HAP-1 (cell line): Measurements from ENCODE around the gene LSM2.
"Not testable (repeated sequence)": the region's sequence is repeated elsewhere in the genome, so short reads cannot be mapped to it uniquely, and the experiment has no call there.

ENCODE experiments used
- DNase-seq, 2 experiments: peaks; one replicate each; pipeline ENCODE4 v3.0.0-alpha.2; 2016 to 2020; ENCODE audit warnings: low spot score in 2 of 2
- H3K27me3 ChIP-seq: fragments of 250-450 bp; sonication (Bioruptor Pico); 2 replicates; pipeline ENCODE4 v1.5.1; 2020; ENCODE audit warnings: low read depth, mild to moderate bottlenecking, moderate library complexity
- H3K36me3 ChIP-seq: fragments of 250-450 bp; sonication (Bioruptor Pico); replicated peaks from 2 replicates; pipeline ENCODE4 v1.5.1; 2020; ENCODE audit warnings: mild to moderate bottlenecking
- H3K4me1 ChIP-seq: fragments of 250-450 bp; sonication (Bioruptor Pico); 2 replicates; pipeline ENCODE4 v1.5.1; 2020; ENCODE audit warnings: mild to moderate bottlenecking
- H3K4me3 ChIP-seq: fragments of 250-450 bp; sonication (Bioruptor Pico); 2 replicates; pipeline ENCODE4 v1.5.1; 2020; ENCODE audit warnings: mild to moderate bottlenecking, moderate library complexity
- H3K9me3 ChIP-seq: fragments of 250-450 bp; sonication (Bioruptor Pico); 2 replicates; pipeline ENCODE4 v1.5.1; 2020; ENCODE audit warnings: mild to moderate bottlenecking, moderate library complexity
- in situ Hi-C: fragments of 300-500 bp; cut with MboI; formaldehyde crosslinking; loops from 3 replicates; pipeline ENCODE4 v1.14.3; 2020; ENCODE audit warnings: low sequenced_read_pairs, inconsistent platforms, mixed read lengths

The LSM2 gene

DNA sequence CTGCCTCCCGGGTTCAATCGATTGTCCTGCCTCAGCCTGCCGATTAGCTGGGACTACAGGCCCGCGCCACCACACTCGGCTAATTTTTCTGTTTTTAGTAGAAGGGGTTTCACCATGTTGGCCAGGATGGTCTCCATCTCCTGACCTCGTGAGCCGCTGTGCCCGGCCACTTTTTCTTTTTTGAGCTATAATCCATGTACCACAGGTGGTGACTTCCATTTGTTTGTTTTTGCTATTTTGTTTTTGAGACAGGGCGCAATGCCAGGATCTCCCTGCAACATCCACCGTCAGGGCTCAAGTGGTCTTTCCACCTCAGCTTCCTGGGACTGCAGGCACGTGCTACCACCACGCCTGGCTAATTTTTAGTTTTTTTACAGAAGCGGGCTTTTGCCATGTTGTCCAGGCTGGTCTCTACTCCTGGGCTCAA lies 29.3 kb upstream of the LSM2 start:
- DNase-seq: no peak
- peaks cover 64% of the 10 kb centered on the region for H3K36me3 ChIP-seq

DNA sequence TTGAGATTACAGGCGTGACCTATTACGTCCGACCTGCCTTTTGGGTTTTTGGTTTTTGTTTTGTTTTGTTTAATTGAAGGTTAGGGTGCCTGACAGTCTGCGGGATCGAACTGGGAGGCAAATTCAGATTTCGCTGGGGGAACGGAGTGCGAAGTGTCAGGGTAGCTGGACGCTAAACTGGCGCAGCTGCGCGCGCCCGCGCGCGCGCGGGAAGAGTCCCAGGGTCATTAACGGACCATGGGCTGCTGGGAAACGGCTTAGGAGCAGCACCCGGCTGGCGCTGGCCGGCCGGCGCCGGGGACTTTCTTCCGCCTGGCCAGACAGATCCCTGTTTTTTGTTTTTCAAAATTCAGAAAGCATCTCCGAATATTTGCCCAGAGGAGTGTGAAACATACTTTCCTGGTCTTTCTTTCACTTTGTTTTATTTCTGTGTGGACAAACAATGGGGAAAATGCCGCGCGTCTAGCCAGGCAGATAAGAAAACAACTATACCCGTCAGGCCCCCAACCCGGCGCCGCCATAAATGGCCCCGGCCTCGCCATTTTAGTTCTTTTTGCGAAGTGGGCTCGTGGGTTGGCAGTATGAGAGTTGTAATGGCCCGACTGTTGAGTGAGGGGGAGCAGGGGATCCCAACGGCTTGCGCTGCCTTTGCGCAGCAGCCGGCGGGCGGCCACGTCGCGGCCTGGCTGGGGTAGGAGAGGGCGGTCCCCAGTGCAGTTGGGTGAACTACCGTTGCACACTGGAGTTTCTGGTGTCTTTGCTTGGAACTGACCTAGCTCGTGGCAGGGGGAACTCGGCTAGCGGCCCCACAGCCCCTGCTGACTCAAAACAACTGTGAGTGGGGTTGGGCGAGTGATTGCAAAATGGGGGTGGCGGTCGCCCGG lies 27.8 kb upstream of the LSM2 start:
- DNase-seq: peak; percentile 93 to 95
- H3K4me3 ChIP-seq: peak overlapping the region; percentile 100
- H3K27me3 ChIP-seq: no peaks in the 10 kb centered on the region
- peaks cover 21% of the 10 kb centered on the region for H3K4me1 ChIP-seq
- H3K36me3 ChIP-seq: peaks cover 52% of the 10 kb centered on the region
- in situ Hi-C loops: loop anchor here (5.0 kb wide), 2 partner anchors 97 to 292 kb away; partner anchors contain the start of genes CLIC1 and DDX39B
- H3K9me3 ChIP-seq: no peaks in the 10 kb centered on the region

More for the DNA sequence above, 29.3 kb upstream of the LSM2 start:
- H3K9me3 ChIP-seq: no peaks in the 10 kb centered on the region
- in situ Hi-C loops: no loop called here
- H3K4me3 ChIP-seq: peak overlapping the region; percentile 100
- no peaks in the 10 kb centered on the region for H3K27me3 ChIP-seq
- H3K4me1 ChIP-seq: peaks cover 21% of the 10 kb centered on the region

GRCh38 chr6:31831350-31832215 lies 24.8 kb upstream of the LSM2 start:
- in situ Hi-C loops: loop anchor here (5.0 kb wide), 2 partner anchors 94 to 289 kb away; partner anchors contain the start of genes CLIC1 and DDX39B
- DNase-seq: no peak
- Histone ChIP-seq H3K4me3 (peak overlapping the region; percentile 51), H3K4me1 (peaks cover 17% of the 10 kb centered on the region), H3K9me3 (no peaks in the 10 kb centered on the region), H3K27me3 (no peaks in the 10 kb centered on the region), H3K36me3 (peaks cover 22% of the 10 kb centered on the region)

GRCh38 chr6:31830886-31831335 lies 24.1 kb upstream of the LSM2 start:
- H3K9me3 ChIP-seq: no peaks in the 10 kb centered on the region
- in situ Hi-C loops: loop anchor here (5.0 kb wide), 2 partner anchors 94 to 289 kb away; partner anchors contain the start of genes CLIC1 and DDX39B
- no peak for DNase-seq

DNA sequence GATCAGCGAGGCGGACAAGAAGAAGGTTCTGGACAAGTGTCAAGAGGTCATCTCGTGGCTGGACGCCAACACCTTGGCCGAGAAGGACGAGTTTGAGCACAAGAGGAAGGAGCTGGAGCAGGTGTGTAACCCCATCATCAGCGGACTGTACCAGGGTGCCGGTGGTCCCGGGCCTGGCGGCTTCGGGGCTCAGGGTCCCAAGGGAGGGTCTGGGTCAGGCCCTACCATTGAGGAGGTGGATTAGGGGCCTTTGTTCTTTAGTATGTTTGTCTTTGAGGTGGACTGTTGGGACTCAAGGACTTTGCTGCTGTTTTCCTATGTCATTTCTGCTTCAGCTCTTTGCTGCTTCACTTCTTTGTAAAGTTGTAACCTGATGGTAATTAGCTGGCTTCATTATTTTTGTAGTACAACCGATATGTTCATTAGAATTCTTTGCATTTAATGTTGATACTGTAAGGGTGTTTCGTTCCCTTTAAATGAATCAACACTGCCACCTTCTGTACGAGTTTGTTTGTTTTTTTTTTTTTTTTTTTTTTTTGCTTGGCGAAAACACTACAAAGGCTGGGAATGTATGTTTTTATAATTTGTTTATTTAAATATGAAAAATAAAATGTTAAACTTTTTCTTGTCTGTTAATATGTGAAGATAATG lies 23.0 kb upstream of the LSM2 start:
- peak in 1 of 2 experiments; percentile 76 for DNase-seq
- Histone ChIP-seq H3K27me3 (no peaks in the 10 kb centered on the region), H3K4me1 (peaks cover 29% of the 10 kb centered on the region), H3K9me3 (no peaks in the 10 kb centered on the region), H3K4me3 (peak overlapping the region; percentile 51), H3K36me3 (peaks cover 4% of the 10 kb centered on the region)
- in situ Hi-C loops: loop anchor here (5.0 kb wide), 2 partner anchors 92 to 287 kb away; partner anchors contain the start of genes CLIC1 and DDX39B

More at GRCh38 chr6:31830886-31831335, 24.1 kb upstream of the LSM2 start:
- peaks cover 24% of the 10 kb centered on the region for H3K4me1 ChIP-seq
- peak overlapping the region; percentile 51 for H3K4me3 ChIP-seq
- H3K36me3 ChIP-seq: peaks cover 15% of the 10 kb centered on the region
- no peaks in the 10 kb centered on the region for H3K27me3 ChIP-seq

GRCh38 chr6:31827286-31828079 lies 20.7 kb upstream of the LSM2 start, which contains the start of gene HSPA1B:
Gene HSPA1B, plus strand, starts transcription at chr6:31827738. Its CDS starts 213 bp downstream, at chr6:31827951.
- in situ Hi-C loops: no loop called here
- H3K4me1 ChIP-seq: peaks cover 39% of the 10 kb centered on the region
- peak within 1 kb of the TSS; percentile 94 for H3K4me3 ChIP-seq

GRCh38 chr6:31826793-31827285 lies 20.1 kb upstream of the LSM2 start:
- H3K36me3 ChIP-seq: peaks cover 3% of the 10 kb centered on the region
- H3K9me3 ChIP-seq: no peaks in the 10 kb centered on the region
- peak; percentile 58 to 82 for DNase-seq
- peak overlapping the region; percentile 94 for H3K4me3 ChIP-seq
- no peaks in the 10 kb centered on the region for H3K27me3 ChIP-seq
- in situ Hi-C loops: no loop called here
- peaks cover 42% of the 10 kb centered on the region for H3K4me1 ChIP-seq

More at GRCh38 chr6:31827286-31828079, 20.7 kb upstream of the LSM2 start, which contains the start of gene HSPA1B:
- H3K9me3 ChIP-seq: no peaks in the 10 kb centered on the region
- peak; percentile 99 to 100 for DNase-seq
- peaks cover 3% of the 10 kb centered on the region for H3K36me3 ChIP-seq
- no peaks in the 10 kb centered on the region for H3K27me3 ChIP-seq

GRCh38 chr6:31825553-31825952 lies 18.8 kb upstream of the LSM2 start:
- Histone ChIP-seq H3K9me3 (no peaks in the 10 kb centered on the region), H3K4me3 (no peak overlapping the region), H3K4me1 (peaks cover 43% of the 10 kb centered on the region), H3K36me3 (peaks cover 3% of the 10 kb centered on the region), H3K27me3 (no peaks in the 10 kb centered on the region)
- in situ Hi-C loops: no loop called here
- no peak for DNase-seq

DNA sequence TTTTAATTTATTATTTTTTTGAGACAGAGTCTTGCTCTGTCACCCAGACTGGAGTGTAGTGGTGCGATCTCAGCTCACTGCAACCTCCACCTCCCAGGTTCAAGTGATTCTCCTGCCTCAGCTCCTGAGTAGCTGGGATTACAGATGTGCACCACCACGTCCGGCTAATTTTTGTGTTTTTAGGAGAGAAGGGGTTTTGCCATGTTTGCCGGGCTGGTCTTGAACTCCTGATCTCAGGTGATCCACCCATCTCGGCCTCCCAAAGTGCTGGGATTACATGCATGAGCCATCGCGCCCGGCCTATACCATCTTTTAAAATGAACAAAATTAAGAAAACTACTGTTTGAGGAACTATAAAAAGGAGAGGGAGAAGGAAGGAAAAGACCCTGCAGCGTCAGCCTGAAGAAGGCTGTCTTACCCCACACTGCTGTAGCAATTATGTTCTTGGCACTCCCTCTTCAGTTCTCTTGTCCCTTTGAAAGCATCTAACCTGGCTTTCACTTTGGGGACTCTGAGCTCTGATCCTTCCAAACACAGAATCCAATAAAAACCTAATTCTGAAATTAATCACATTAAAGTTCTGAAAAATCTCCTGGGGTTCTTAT lies 16.9 kb upstream of the LSM2 start:
- H3K4me3 ChIP-seq, H3K27me3 ChIP-seq, H3K9me3 ChIP-seq, in situ Hi-C loops, H3K36me3 ChIP-seq, DNase-seq: not testable (repeated sequence)
- H3K4me1 ChIP-seq: peaks cover 54% of the 10 kb centered on the region

- DNase-seq: peak; percentile 27 to 81
- H3K4me1 ChIP-seq: peaks cover 54% of the 10 kb centered on the region
- no peaks in the 10 kb centered on the region for H3K36me3 ChIP-seq
- no peaks in the 10 kb centered on the region for H3K27me3 ChIP-seq
- H3K4me3 ChIP-seq: peak overlapping the region; percentile 39
- in situ Hi-C loops: no loop called here
- H3K9me3 ChIP-seq: no peaks in the 10 kb centered on the region
These were observed 15.5 kb upstream of the LSM2 start for GRCh38 chr6:31822036-31822821.

- Histone ChIP-seq H3K36me3 (no peaks in the 10 kb centered on the region), H3K27me3 (no peaks in the 10 kb centered on the region), H3K4me3 (peak overlapping the region; percentile 39), H3K9me3 (no peaks in the 10 kb centered on the region), H3K4me1 (peaks cover 48% of the 10 kb centered on the region)
- in situ Hi-C loops: no loop called here
- DNase-seq: peak; percentile 60 to 78
These were observed 14.7 kb upstream of the LSM2 start for GRCh38 chr6:31821301-31822035.
